Esophagus squamous epithelium (tissue), 5 donors: ENCODE data around the gene GADD45A. TPM values are rescaled to one million over a fixed set of nuclear protein-coding genes. Genes with fewer than 3 reads are reported as not detected.

ENCODE experiments used
- DNase-seq: peaks from one replicate; lab custom pipeline; 2025; lab: John Stamatoyannopoulos, UW
- H3K27ac ChIP-seq, 4 donors: fragments of 200-600 bp; sonication (generic); one replicate each; pipeline ENCODE4 v1.5.1; 2016 to 2019; ENCODE audit warnings: mild to moderate bottlenecking in 1 of 4
- H3K27me3 ChIP-seq, 4 donors: fragments of 200-600 bp; sonication (generic); 1 replicate in 3 of 4; 2 replicates in 1 of 4; pipeline versions ENCODE4 v1.5.1 to v1.6.0; 2017 to 2021; ENCODE audit warnings: antibody characterized with exemption in 1 of 4
- H3K36me3 ChIP-seq, 3 donors: fragments of 200-600 bp; sonication (generic); one replicate each; pipeline ENCODE4 v1.5.1; 2016 to 2019
- H3K4me1 ChIP-seq, 3 donors: fragments of 200-600 bp; sonication (generic); one replicate each; pipeline ENCODE4 v1.5.1; 2017 to 2019
- H3K4me3 ChIP-seq, 4 donors: fragments of 200-600 bp; sonication (generic); 1 replicate in 3 of 4; 2 replicates in 1 of 4; pipeline ENCODE4 v1.5.1; 2016 to 2019; ENCODE audit warnings: mild to moderate bottlenecking in 2 of 4, moderate library complexity in 1 of 4
- H3K9me3 ChIP-seq, 3 donors: fragments of 200-600 bp; sonication (generic); one replicate each; pipeline ENCODE4 v1.5.1; 2016 to 2019
- CTCF ChIP-seq, 6 experiments: fragments of 450-650 bp in 4 of 6; fragments of 200-600 bp in 2 of 6; sonication (generic) in 2 of 6; IDR thresholded peaks; one replicate each; pipeline ENCODE4 v1.5.1; 2016 to 2019; ENCODE audit warnings: antibody characterized with exemption in 6 of 6, mild to moderate bottlenecking in 4 of 6, moderate library complexity in 4 of 6
- POLR2A ChIP-seq, 4 donors: fragments of 450-650 bp; IDR thresholded peaks; one replicate each; pipeline ENCODE4 v1.6.1; 2017; ENCODE audit warnings: antibody characterized with exemption in 4 of 4, mild to moderate bottlenecking in 4 of 4, moderate library complexity in 3 of 4
- WGBS, 2 donors: methylation state at CpG; one replicate each; pipeline ENCODE4 v1.1.5; 2018; 5-methylcytosine and 5-hydroxymethylcytosine counted together
- intact Hi-C: fragments of 100-400 bp; cut with DNase I; formaldehyde crosslinking; loops from one replicate; pipeline ENCODE4 v1.15.0; 2022
- total RNA-seq, 4 donors: library from RNA; depleted of rRNA; stranded (reverse); fragments of >200 nt; gene quantifications; one replicate each; pipeline ENCODE4 v1.1.0, GENCODE V29; 2016
- donor health status: DM: yes; HTN: yes; CAD: no.

Gene GADD45A
- total RNA-seq, 4 donors from 2014 or later = 35.2 to 62.6 (median 46.5) TPM

DNA sequence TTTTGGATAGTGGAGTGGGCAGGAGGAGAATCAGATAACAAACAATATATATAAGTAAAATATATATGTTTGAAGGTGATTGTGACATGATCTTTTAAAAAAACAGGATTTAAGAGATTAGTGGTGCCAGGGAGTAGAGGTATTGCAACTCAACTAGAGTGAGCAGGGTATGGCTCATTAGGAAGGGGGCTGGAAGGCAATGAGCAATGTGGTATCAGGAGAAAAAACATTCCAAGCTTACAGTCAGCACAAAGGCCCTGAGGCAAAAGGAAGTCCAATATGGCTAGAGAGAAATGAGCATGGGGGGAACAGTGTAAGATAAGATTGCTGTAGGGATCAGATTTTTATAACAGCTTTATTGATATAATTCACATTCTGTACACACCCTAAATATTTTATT is 5.3 kb upstream of the GADD45A start:
- Histone ChIP-seq H3K9me3 (no peaks in the 10 kb centered on the region), H3K4me1 (peaks cover 7 to 32% (median 13%) of the 10 kb centered on the region in 3 donors), H3K4me3 (no peak overlapping the region), H3K36me3 (no peaks in the 10 kb centered on the region), H3K27me3 (no peaks in the 10 kb centered on the region), H3K27ac (no peak overlapping the region)
- DNase-seq = no peak
- TF ChIP-seq POLR2A (IDR thresholded peaks at IDR 0.05) (no peak), CTCF (IDR thresholded peaks at IDR 0.05) (no peak)
- intact Hi-C loops = loop anchor here (10.0 kb wide), 2 partner anchors 115 to 155 kb away; partner anchors contain the start of gene GNG12

DNA sequence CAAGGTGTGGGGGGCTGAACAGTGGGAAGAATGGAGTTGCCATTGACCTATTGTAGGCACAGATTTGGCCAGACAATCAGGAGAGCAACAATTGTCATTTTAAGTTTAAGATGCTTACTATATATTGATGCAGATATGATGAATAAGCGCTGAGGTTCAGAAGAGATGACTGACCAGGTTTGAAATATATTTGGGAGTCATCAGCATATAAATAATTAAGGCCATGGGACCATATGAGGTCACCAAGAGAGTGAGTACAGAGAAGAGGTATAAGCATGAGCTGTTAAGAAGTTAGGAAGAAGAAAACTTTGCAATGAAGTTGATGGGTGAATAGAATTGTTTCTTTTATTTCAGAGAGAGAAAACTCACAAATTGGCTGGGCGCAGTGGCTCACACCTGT is 4.5 kb upstream of the GADD45A start:
- Histone ChIP-seq H3K36me3 (no peaks in the 10 kb centered on the region), H3K27ac (no peak overlapping the region), H3K27me3 (no peaks in the 10 kb centered on the region), H3K9me3 (no peaks in the 10 kb centered on the region), H3K4me1 (peaks cover 7 to 26% (median 13%) of the 10 kb centered on the region in 3 donors), H3K4me3 (no peak overlapping the region)
- intact Hi-C loops = loop anchor here (10.0 kb wide), 2 partner anchors 116 to 154 kb away; partner anchors contain the start of gene GNG12
- DNase-seq = no peak
- WGBS, 2 donors = 94 to 96% methylated on average over 2 of the region's 2 CpGs
- no peak for TF ChIP-seq CTCF (IDR thresholded peaks at IDR 0.05)
- no peak for TF ChIP-seq POLR2A (IDR thresholded peaks at IDR 0.05)

DNA sequence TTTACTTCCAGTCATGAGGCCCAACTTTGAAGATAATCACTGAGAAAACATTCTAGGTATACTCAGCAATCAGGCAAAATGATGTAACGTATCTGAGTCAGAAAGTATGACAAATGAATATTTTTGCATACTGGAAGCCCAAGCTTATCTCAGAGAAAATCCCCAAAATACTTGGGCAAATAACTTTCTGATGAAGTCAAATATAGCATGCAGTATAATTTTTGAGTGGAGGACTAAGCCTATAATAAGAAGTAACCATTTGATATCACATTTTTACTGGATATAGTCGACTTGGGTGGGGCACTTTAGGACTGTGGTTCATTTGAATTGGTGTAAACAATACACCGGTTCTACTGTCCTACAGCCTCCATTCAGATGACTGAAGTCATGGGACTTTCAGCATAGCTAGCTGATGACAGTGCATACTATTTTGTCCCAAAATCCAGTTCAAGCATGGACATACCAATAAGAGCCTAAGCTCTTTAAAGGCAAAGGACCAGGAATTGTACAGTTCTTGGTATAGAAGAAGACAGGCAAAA is 2.3 kb upstream of the GADD45A start:
- Histone ChIP-seq H3K36me3 (peaks cover 0 to 7% (median 3%) of the 10 kb centered on the region in 3 donors), H3K9me3 (no peaks in the 10 kb centered on the region), H3K4me1 (peaks cover 18 to 37% (median 19%) of the 10 kb centered on the region in 3 donors), H3K27ac (peak overlapping the region; percentile 37 to 99 (median 54)), H3K27me3 (no peaks in the 10 kb centered on the region), H3K4me3 (no peak overlapping the region)
- 22 to 24% methylated on average over 3 of the region's 3 CpGs for WGBS, 2 donors
- TF ChIP-seq POLR2A (IDR thresholded peaks at IDR 0.05) (no peak), CTCF (IDR thresholded peaks at IDR 0.05) (no peak)
- intact Hi-C loops = loop anchor here (10.0 kb wide), 2 partner anchors 118 to 152 kb away; partner anchors contain the start of gene GNG12
- no peak for DNase-seq

DNA sequence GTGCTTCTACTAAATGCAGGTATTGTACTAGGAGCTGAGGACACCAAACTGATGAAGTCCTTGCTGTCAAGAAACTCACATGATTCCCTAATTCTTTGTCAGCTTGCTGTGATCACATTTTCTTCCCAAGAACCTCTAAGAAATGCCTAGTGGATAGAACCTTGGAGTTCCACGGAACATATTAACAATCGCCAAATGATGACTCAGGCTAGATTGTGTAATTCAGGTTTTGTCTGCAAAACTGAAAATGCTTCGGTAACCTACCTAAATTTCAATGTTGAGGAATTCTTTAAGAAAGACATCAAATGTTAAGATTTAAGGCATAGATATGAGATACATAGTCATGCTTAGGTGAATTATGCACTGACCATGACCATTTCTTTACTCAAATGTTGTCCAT is 1.7 kb upstream of the GADD45A start:
- DNase-seq = no peak
- 25 to 41% methylated on average over 3 of the region's 3 CpGs for WGBS, 2 donors
- H3K4me3 ChIP-seq = no peak overlapping the region
- H3K27me3 ChIP-seq = no peaks in the 10 kb centered on the region
- H3K9me3 ChIP-seq = no peaks in the 10 kb centered on the region
- peak overlapping the region; percentile 37 to 99 (median 70) for H3K27ac ChIP-seq
- TF ChIP-seq POLR2A (IDR thresholded peaks at IDR 0.05) = no peak
- no peak for TF ChIP-seq CTCF (IDR thresholded peaks at IDR 0.05)
- peaks cover 19 to 43% (median 22%) of the 10 kb centered on the region in 3 donors for H3K4me1 ChIP-seq
- intact Hi-C loops = loop anchor here (10.0 kb wide), 2 partner anchors 119 to 151 kb away; partner anchors contain the start of gene GNG12
- peaks cover 1 to 12% (median 6%) of the 10 kb centered on the region in 3 donors for H3K36me3 ChIP-seq

- no peak for DNase-seq
- WGBS, 2 donors = 9 to 14% methylated on average over 8 of the region's 8 CpGs
- Histone ChIP-seq H3K27me3 (no peaks in the 10 kb centered on the region), H3K4me1 (peaks cover 19 to 49% (median 22%) of the 10 kb centered on the region in 3 donors), H3K9me3 (no peaks in the 10 kb centered on the region), H3K4me3 (peak overlapping the region; percentile 8 to 99 (median 84)), H3K36me3 (peaks cover 6 to 19% (median 9%) of the 10 kb centered on the region in 3 donors), H3K27ac (peak overlapping the region; percentile 81 to 100 (median 98))
- intact Hi-C loops = loop anchor here (10.0 kb wide), 2 partner anchors 119 to 151 kb away; partner anchors contain the start of gene GNG12
- TF ChIP-seq POLR2A (IDR thresholded peaks at IDR 0.05) = no peak
- TF ChIP-seq CTCF (IDR thresholded peaks at IDR 0.05) = no peak
Observed at GRCh38 chr1:67683766-67684525, 1.1 kb upstream of the GADD45A start.
